Mammary epithelial cell (primary cell): ENCODE data around the gene RAC2.

Experiments
- EZH2 ChIP-seq: IDR thresholded peaks from 2 replicates; pipeline ENCODE4 v1.6.1; 2012; ENCODE audit warnings: low read length, inconsistent platforms, borderline replicate concordance
- TF ChIP-seq, protein P1 (sequence below), 2 donors: IDR thresholded peaks in 1 of 2; conservative IDR thresholded peaks in 1 of 2; 2 replicates each; pipeline ENCODE4 v1.5.1; 2011 to 2012; ENCODE audit warnings: inconsistent platforms in 2 of 2, low read length in 2 of 2, mild to moderate bottlenecking in 2 of 2, control low read depth in 1 of 2, low read depth in 1 of 2; ENCODE audit not compliant: insufficient read depth in 1 of 2; ENCODE audit errors: extremely low read depth in 1 of 2

DNA sequence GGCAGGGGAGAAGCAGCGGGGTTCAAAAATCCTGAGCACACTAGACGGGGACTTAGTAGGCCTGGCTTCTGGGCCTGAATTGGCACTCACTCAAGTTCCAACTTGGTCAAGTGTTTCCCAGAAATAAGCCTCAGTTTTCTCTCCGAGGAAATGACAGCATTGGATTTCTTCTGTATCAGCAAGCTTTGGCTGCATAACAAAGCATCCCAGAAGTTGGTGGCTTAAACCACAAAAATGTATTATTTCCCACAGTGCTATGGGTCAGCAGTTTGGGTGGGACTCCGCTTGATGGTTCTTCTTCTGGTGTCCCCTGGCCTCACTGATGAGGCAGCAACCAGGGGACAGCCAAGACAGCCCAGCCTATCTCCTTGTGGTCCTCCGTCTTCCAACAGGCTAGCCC, 36.6 kb upstream of the RAC2 start:
- TF ChIP-seq, protein P1, sequence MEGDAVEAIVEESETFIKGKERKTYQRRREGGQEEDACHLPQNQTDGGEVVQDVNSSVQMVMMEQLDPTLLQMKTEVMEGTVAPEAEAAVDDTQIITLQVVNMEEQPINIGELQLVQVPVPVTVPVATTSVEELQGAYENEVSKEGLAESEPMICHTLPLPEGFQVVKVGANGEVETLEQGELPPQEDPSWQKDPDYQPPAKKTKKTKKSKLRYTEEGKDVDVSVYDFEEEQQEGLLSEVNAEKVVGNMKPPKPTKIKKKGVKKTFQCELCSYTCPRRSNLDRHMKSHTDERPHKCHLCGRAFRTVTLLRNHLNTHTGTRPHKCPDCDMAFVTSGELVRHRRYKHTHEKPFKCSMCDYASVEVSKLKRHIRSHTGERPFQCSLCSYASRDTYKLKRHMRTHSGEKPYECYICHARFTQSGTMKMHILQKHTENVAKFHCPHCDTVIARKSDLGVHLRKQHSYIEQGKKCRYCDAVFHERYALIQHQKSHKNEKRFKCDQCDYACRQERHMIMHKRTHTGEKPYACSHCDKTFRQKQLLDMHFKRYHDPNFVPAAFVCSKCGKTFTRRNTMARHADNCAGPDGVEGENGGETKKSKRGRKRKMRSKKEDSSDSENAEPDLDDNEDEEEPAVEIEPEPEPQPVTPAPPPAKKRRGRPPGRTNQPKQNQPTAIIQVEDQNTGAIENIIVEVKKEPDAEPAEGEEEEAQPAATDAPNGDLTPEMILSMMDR (conservative IDR thresholded peaks at IDR 0.05 in 1 of 2, IDR thresholded peaks at IDR 0.05 in 1 of 2; ENCODE audit: extremely low read depth in 1 of 2, insufficient read depth in 1 of 2, low read depth in 1 of 2, low read length in 2 of 2), result no peak
- TF ChIP-seq EZH2, result no peak
